Activated T-helper 17 cell treated with anti-CD3 and anti-CD28 coated beads, Interleukin-2, amount 50 U/mL, for 72 hours (primary cell): Measurements from ENCODE around the gene GABRG3. TPM values are rescaled to one million over a fixed set of nuclear protein-coding genes. Genes with fewer than 3 reads are reported as not detected.
"Not testable (repeated sequence)": the region's sequence is repeated elsewhere in the genome, so short reads cannot be mapped to it uniquely, and the experiment has no call there.

Experiments used
- ATAC-seq: fragments of 150-1000 bp; cut with Tn5 transposase; replicated peaks from 2 replicates; pipeline ENCODE4 v1.10.0; 2021; ENCODE audit warnings: mild to moderate bottlenecking, moderate library complexity
- H3K27ac Mint-ChIP-seq: one replicate; pipeline ENCODE4 v1.8.0; 2022; ENCODE audit warnings: mixed read lengths
- H3K27me3 Mint-ChIP-seq: one replicate; pipeline ENCODE4 v1.8.0; 2022; ENCODE audit warnings: mixed read lengths
- H3K36me3 Mint-ChIP-seq: one replicate; pipeline ENCODE4 v1.8.0; 2022; ENCODE audit warnings: low read depth, mild to moderate bottlenecking, mixed read lengths
- H3K4me1 Mint-ChIP-seq: one replicate; pipeline ENCODE4 v1.8.0; 2022; ENCODE audit warnings: mixed read lengths
- H3K4me3 Mint-ChIP-seq: one replicate; pipeline ENCODE4 v1.8.0; 2022; ENCODE audit warnings: mild to moderate bottlenecking, mixed read lengths
- H3K9me3 Mint-ChIP-seq: one replicate; pipeline ENCODE4 v1.8.0; 2022; ENCODE audit warnings: mixed read lengths
- total RNA-seq, 2 donors: library from RNA; stranded (reverse); gene quantifications; one replicate each; pipeline ENCODE4 v1.2.3, GENCODE V29; 2022

The GABRG3 gene
- total RNA-seq, 2 donors from 2014 or later, result not detected

GRCh38 chr15:26968806-26969205 is 2.2 kb upstream of the GABRG3 start:
- no peak overlapping the region for H3K4me3 Mint-ChIP-seq
- no peak overlapping the region for H3K27ac Mint-ChIP-seq
- no peaks in the 10 kb centered on the region for H3K27me3 Mint-ChIP-seq
- H3K4me1 Mint-ChIP-seq, result no peaks in the 10 kb centered on the region
- H3K9me3 Mint-ChIP-seq, result no peaks in the 10 kb centered on the region
- no peaks in the 10 kb centered on the region for H3K36me3 Mint-ChIP-seq
- no peak for ATAC-seq

GRCh38 chr15:26971271-26972018 is 464 bp downstream of the GABRG3 start:
- no peak overlapping the region for H3K27ac Mint-ChIP-seq
- H3K27me3 Mint-ChIP-seq, result no peaks in the 10 kb centered on the region
- H3K9me3 Mint-ChIP-seq, result no peaks in the 10 kb centered on the region
- H3K4me3 Mint-ChIP-seq, result no peak overlapping the region
- no peaks in the 10 kb centered on the region for H3K4me1 Mint-ChIP-seq
- ATAC-seq, result no peak
- no peaks in the 10 kb centered on the region for H3K36me3 Mint-ChIP-seq

GRCh38 chr15:26972636-26973035 is 1.7 kb downstream of the GABRG3 start:
- Mint-ChIP-seq H3K4me1 (no peaks in the 10 kb centered on the region), H3K4me3 (no peak overlapping the region), H3K9me3 (peaks cover 4% of the 10 kb centered on the region), H3K27me3 (no peaks in the 10 kb centered on the region), H3K27ac (no peak overlapping the region), H3K36me3 (no peaks in the 10 kb centered on the region)
- no peak for ATAC-seq

- H3K4me1 Mint-ChIP-seq, result no peaks in the 10 kb centered on the region
- no peak for ATAC-seq
- peaks cover 9% of the 10 kb centered on the region for H3K9me3 Mint-ChIP-seq
Observed at GRCh38 chr15:26974120-26974780, 3.3 kb downstream of the GABRG3 start.

GRCh38 chr15:26981492-26981891 is 10.5 kb downstream of the GABRG3 start:
- Mint-ChIP-seq H3K27ac (no peak overlapping the region), H3K4me1 (no peaks in the 10 kb centered on the region)

More at GRCh38 chr15:26974120-26974780, 3.3 kb downstream of the GABRG3 start:
- Mint-ChIP-seq H3K4me3 (no peak overlapping the region), H3K27ac (no peak overlapping the region), H3K36me3 (no peaks in the 10 kb centered on the region), H3K27me3 (no peaks in the 10 kb centered on the region)

GRCh38 chr15:26983822-26984221 is 12.8 kb downstream of the GABRG3 start:
- no peak for ATAC-seq
- no peak overlapping the region for H3K4me3 Mint-ChIP-seq
- H3K36me3 Mint-ChIP-seq, result no peaks in the 10 kb centered on the region
- H3K4me1 Mint-ChIP-seq, result no peaks in the 10 kb centered on the region
- H3K27ac Mint-ChIP-seq, result no peak overlapping the region
- no peaks in the 10 kb centered on the region for H3K27me3 Mint-ChIP-seq
- H3K9me3 Mint-ChIP-seq, result peaks cover 12% of the 10 kb centered on the region

More at GRCh38 chr15:26981492-26981891, 10.5 kb downstream of the GABRG3 start:
- Mint-ChIP-seq H3K27me3 (no peaks in the 10 kb centered on the region), H3K4me3 (no peak overlapping the region), H3K36me3 (no peaks in the 10 kb centered on the region), H3K9me3 (peaks cover 15% of the 10 kb centered on the region)
- no peak for ATAC-seq

GRCh38 chr15:26985050-26985449 is 14.1 kb downstream of the GABRG3 start:
- Mint-ChIP-seq H3K4me3 (no peak overlapping the region), H3K27ac (no peak overlapping the region), H3K36me3 (no peaks in the 10 kb centered on the region), H3K27me3 (no peaks in the 10 kb centered on the region), H3K4me1 (no peaks in the 10 kb centered on the region), H3K9me3 (peaks cover 11% of the 10 kb centered on the region)
- no peak for ATAC-seq

GRCh38 chr15:26996250-26996649 is 25.3 kb downstream of the GABRG3 start:
- Mint-ChIP-seq H3K27me3 (no peaks in the 10 kb centered on the region), H3K27ac (no peak overlapping the region), H3K36me3 (no peaks in the 10 kb centered on the region), H3K4me1 (no peaks in the 10 kb centered on the region), H3K4me3 (no peak overlapping the region), H3K9me3 (peaks cover 19% of the 10 kb centered on the region)
- no peak for ATAC-seq

GRCh38 chr15:27003003-27003402 is 32.0 kb downstream of the GABRG3 start:
- H3K4me3 Mint-ChIP-seq, H3K4me1 Mint-ChIP-seq: not testable (repeated sequence)

GRCh38 chr15:27004226-27004625 is 33.2 kb downstream of the GABRG3 start:
- not testable (repeated sequence) for H3K27ac Mint-ChIP-seq, H3K4me1 Mint-ChIP-seq, H3K9me3 Mint-ChIP-seq, ATAC-seq, H3K4me3 Mint-ChIP-seq, H3K36me3 Mint-ChIP-seq, H3K27me3 Mint-ChIP-seq

More at GRCh38 chr15:27003003-27003402, 32.0 kb downstream of the GABRG3 start:
- H3K27me3 Mint-ChIP-seq, ATAC-seq, H3K27ac Mint-ChIP-seq, H3K9me3 Mint-ChIP-seq, H3K36me3 Mint-ChIP-seq: not testable (repeated sequence)

- ATAC-seq, result no peak
- H3K27ac Mint-ChIP-seq, result no peak overlapping the region
- H3K4me1 Mint-ChIP-seq, result no peaks in the 10 kb centered on the region
- peaks cover 14% of the 10 kb centered on the region for H3K9me3 Mint-ChIP-seq
- no peaks in the 10 kb centered on the region for H3K36me3 Mint-ChIP-seq
- H3K27me3 Mint-ChIP-seq, result no peaks in the 10 kb centered on the region
- no peak overlapping the region for H3K4me3 Mint-ChIP-seq
Observed at GRCh38 chr15:27017168-27017809, 46.3 kb downstream of the GABRG3 start.

GRCh38 chr15:27019687-27020086 is 48.7 kb downstream of the GABRG3 start:
- Mint-ChIP-seq H3K36me3 (no peaks in the 10 kb centered on the region), H3K27me3 (peaks cover 4% of the 10 kb centered on the region), H3K4me3 (no peak overlapping the region), H3K27ac (no peak overlapping the region), H3K9me3 (peaks cover 14% of the 10 kb centered on the region), H3K4me1 (no peaks in the 10 kb centered on the region)
- no peak for ATAC-seq

GRCh38 chr15:27025481-27025966 is 54.5 kb downstream of the GABRG3 start:
- no peaks in the 10 kb centered on the region for H3K36me3 Mint-ChIP-seq
- H3K27ac Mint-ChIP-seq, result no peak overlapping the region
- peaks cover 3% of the 10 kb centered on the region for H3K9me3 Mint-ChIP-seq
- no peak overlapping the region for H3K4me3 Mint-ChIP-seq
- no peaks in the 10 kb centered on the region for H3K4me1 Mint-ChIP-seq
- ATAC-seq, result no peak
- H3K27me3 Mint-ChIP-seq, result peaks cover 4% of the 10 kb centered on the region

GRCh38 chr15:27027229-27027628 is 56.2 kb downstream of the GABRG3 start:
- Mint-ChIP-seq H3K4me3 (no peak overlapping the region), H3K9me3 (peaks cover 3% of the 10 kb centered on the region), H3K27me3 (peaks cover 4% of the 10 kb centered on the region), H3K36me3 (no peaks in the 10 kb centered on the region), H3K27ac (no peak overlapping the region), H3K4me1 (no peaks in the 10 kb centered on the region)
- no peak for ATAC-seq
